Fibroblast of the aortic adventitia (primary cell): ENCODE results near the gene USHBP1. TPM values are rescaled to one million over a fixed set of nuclear protein-coding genes. Genes with fewer than 3 reads are reported as not detected.
A peak's percentile ranks its signal among the peaks of the same experiment; 100 is the strongest.

Source experiments
- DNase-seq: peaks from one replicate; pipeline ENCODE4 v3.0.0-alpha.2; 2010; ENCODE audit warnings: low read depth
- H3K4me3 ChIP-seq: 2 replicates; pipeline ENCODE4 v1.5.1; 2011; ENCODE audit warnings: low read depth, mild to moderate bottlenecking, control low read depth, low read length, moderate library complexity
- total RNA-seq: library from RNA; depleted of rRNA; stranded (reverse); fragments of >200 nt; gene quantifications from 2 replicates; pipeline ENCODE4 v1.2.3, GENCODE V29; 2012; ENCODE audit warnings: low replicate concordance
- TF ChIP-seq, protein P1 (sequence below): IDR thresholded peaks from 2 replicates; pipeline ENCODE4 v1.5.1; 2011; ENCODE audit warnings: mild to moderate bottlenecking, low read length, control low read depth, inconsistent platforms; ENCODE audit not compliant: insufficient read depth

USHBP1 gene
- total RNA-seq, 1 donor: not detected

GRCh38 chr19:17229890-17230289 is 34.7 kb downstream of the USHBP1 start:
- no peak for DNase-seq
- no peak overlapping the region for H3K4me3 ChIP-seq
- TF ChIP-seq, protein P1, sequence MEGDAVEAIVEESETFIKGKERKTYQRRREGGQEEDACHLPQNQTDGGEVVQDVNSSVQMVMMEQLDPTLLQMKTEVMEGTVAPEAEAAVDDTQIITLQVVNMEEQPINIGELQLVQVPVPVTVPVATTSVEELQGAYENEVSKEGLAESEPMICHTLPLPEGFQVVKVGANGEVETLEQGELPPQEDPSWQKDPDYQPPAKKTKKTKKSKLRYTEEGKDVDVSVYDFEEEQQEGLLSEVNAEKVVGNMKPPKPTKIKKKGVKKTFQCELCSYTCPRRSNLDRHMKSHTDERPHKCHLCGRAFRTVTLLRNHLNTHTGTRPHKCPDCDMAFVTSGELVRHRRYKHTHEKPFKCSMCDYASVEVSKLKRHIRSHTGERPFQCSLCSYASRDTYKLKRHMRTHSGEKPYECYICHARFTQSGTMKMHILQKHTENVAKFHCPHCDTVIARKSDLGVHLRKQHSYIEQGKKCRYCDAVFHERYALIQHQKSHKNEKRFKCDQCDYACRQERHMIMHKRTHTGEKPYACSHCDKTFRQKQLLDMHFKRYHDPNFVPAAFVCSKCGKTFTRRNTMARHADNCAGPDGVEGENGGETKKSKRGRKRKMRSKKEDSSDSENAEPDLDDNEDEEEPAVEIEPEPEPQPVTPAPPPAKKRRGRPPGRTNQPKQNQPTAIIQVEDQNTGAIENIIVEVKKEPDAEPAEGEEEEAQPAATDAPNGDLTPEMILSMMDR: no peak

GRCh38 chr19:17227798-17228367 is 36.7 kb downstream of the USHBP1 start:
- no peak overlapping the region for H3K4me3 ChIP-seq
- TF ChIP-seq, protein P1: no peak
- DNase-seq: no peak

GRCh38 chr19:17226002-17226933 is 38.3 kb downstream of the USHBP1 start, which contains the start of gene OCEL1:
TSS of gene OCEL1 (plus strand) at chr19:17226226. CDS start at chr19:17226248, 22 bp downstream.
- TF ChIP-seq, protein P1: no peak
- H3K4me3 ChIP-seq: peak within 1 kb of the TSS; percentile 89
- peak; percentile 97 for DNase-seq

DNA sequence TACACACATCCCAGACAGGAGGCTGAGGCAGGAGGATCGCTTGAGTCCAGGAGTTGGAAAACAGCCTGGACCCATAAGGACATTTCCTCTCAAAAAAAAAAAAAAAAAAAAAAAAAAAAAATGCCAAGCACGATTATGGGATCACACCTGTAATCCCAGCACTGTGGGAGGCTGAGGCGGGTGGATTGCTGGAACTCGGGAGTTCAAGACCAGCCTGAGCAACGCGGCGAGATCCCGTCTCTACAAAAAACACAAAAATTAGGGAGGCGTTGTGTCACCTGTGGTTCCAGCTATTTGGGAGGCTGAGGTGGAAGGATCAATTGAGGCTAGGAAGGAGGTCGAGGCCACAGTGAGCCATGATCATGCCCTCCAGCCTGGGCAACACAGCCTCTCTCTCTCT is 39.5 kb downstream of the USHBP1 start:
- H3K4me3 ChIP-seq: no peak overlapping the region
- DNase-seq: no peak
- TF ChIP-seq, protein P1: no peak

DNA sequence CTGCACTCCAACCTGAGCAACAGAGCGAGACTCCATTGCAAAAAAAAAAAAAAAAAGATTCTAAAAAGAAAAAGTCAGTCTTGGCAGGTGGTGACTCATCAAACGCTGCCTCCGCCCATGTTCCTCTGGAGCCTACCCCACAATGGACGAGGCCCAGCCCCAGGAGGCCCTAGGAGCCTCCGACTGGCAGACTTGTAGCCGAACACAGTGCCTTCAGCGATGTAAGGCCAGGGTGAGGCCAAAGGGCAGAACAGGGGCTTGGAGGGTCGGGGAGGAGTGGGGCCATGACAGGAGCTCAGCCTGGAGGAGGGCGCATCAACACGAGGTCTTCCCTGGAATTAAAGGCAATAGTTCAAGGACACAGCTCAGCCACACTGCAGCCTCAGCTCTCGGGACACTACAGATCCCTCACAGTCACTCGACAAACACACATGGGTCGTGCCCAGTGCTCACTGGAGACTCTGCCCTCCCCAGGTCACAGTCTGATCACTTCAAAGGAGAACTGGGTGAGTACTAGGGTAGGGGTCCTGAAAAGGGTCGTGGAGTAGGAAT is 44.3 kb downstream of the USHBP1 start:
- peak; percentile 88 for DNase-seq
- TF ChIP-seq, protein P1: no peak
- no peak overlapping the region for H3K4me3 ChIP-seq

GRCh38 chr19:17219286-17219685 is 45.3 kb downstream of the USHBP1 start:
- TF ChIP-seq, protein P1: no peak
- no peak for DNase-seq
- no peak overlapping the region for H3K4me3 ChIP-seq
